ENCODE results near the gene DNAJC5. TPM values are rescaled to one million over a fixed set of nuclear protein-coding genes. Genes with fewer than 3 reads are reported as not detected.

DNAJC5 gene
- total and polyA plus RNA-seq, 2 experiments from 2014 or later = 9.4 to 37.7 TPM

DNA sequence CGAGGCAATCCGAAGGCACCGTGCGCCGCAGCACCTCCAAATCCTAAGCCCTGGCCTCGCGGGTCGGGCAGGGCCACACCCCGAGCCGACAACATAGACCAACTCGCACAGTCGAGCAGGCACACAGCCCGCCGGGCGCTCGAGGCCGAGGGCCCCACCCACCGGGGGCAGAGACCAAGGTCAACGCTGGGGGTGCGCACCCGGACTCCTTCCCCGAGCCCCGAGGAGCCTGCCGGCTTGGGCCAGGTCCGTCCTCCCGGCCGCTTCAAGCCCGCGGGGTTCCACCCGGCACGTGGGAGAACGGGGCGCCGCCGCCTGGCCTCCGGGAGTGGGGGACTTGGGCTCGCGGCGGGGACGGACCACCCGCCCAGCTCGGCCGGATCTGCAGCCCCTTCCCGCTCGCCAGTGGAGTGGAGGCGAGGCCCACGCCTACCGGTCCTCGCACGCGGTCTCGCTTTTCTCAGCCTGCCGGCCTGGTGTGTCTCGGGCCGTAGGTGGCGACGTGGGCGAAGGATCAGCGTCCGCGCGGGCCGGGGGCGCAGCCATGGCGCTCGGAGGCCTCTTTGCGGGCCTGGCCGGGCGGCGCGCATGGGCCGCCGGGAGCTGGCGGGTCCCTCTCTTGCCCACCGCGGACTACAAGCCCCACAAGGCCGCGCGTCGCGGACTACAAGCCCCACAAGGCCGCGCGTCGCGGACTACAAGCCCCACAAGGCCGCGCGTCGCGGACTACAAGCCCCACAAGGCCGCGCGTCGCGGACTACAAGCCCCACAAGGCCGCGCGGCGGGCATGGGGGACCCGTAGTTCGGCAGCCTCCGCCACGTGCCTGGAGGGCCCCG lies 61.1 kb downstream of the DNAJC5 start, which contains the start of gene UCKL1:
UCKL1 (minus strand) TSS at position 590 of the 837 bp plus-strand sequence; CDS start at position 546, 44 bp downstream.
- Histone ChIP-seq H3K27me3 (no peaks in the 10 kb centered on the region), H3K4me1 (ENCODE audit: low read depth) (peaks cover 22% of the 10 kb centered on the region), H3K36me3 (peaks cover 9% of the 10 kb centered on the region), H3K27ac (peak within 1 kb of the TSS; percentile 96), H3K9me3 (ENCODE audit: low read depth) (no peaks in the 10 kb centered on the region), H3K4me3 (peak within 1 kb of the TSS; percentile 98)
- TF ChIP-seq, protein P1, sequence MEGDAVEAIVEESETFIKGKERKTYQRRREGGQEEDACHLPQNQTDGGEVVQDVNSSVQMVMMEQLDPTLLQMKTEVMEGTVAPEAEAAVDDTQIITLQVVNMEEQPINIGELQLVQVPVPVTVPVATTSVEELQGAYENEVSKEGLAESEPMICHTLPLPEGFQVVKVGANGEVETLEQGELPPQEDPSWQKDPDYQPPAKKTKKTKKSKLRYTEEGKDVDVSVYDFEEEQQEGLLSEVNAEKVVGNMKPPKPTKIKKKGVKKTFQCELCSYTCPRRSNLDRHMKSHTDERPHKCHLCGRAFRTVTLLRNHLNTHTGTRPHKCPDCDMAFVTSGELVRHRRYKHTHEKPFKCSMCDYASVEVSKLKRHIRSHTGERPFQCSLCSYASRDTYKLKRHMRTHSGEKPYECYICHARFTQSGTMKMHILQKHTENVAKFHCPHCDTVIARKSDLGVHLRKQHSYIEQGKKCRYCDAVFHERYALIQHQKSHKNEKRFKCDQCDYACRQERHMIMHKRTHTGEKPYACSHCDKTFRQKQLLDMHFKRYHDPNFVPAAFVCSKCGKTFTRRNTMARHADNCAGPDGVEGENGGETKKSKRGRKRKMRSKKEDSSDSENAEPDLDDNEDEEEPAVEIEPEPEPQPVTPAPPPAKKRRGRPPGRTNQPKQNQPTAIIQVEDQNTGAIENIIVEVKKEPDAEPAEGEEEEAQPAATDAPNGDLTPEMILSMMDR (IDR thresholded peaks at IDR 0.05; ENCODE audit: low read depth, low read length) = no peak
- peak; percentile 94 to 95 for DNase-seq (ENCODE audit: low read depth in 1 of 2, low spot score in 1 of 2)

DNA sequence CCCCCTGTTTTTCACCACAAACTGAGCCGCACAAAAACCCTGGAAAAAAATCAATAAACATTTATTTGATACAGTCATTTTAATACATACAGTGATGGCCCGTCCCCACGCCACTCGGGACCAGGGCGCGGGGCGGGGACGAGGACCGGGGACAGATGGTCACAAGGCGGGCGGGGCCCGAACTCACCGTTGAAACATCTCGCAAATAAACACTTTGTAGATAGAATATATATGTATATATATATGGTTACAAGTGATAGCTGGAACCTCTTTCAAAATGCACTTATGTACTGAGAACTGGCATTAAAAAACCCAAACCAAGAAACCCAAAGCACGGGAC lies 61.7 kb downstream of the DNAJC5 start:
- peaks cover 13% of the 10 kb centered on the region for H3K36me3 ChIP-seq
- peak overlapping the region; percentile 40 for H3K4me3 ChIP-seq
- no peaks in the 10 kb centered on the region for H3K27me3 ChIP-seq
- H3K4me1 ChIP-seq (ENCODE audit: low read depth) = peaks cover 17% of the 10 kb centered on the region
- no peaks in the 10 kb centered on the region for H3K9me3 ChIP-seq (ENCODE audit: low read depth)
- no peak for DNase-seq (ENCODE audit: low read depth in 1 of 2, low spot score in 1 of 2)
- TF ChIP-seq, protein P1 (IDR thresholded peaks at IDR 0.05; ENCODE audit: low read depth, low read length) = no peak
- H3K27ac ChIP-seq = no peak overlapping the region

- peak; percentile 64 to 74 for DNase-seq (ENCODE audit: low read depth in 1 of 2, low spot score in 1 of 2)
- Histone ChIP-seq H3K4me3 (peak overlapping the region; percentile 40), H3K4me1 (ENCODE audit: low read depth) (peaks cover 14% of the 10 kb centered on the region), H3K27ac (peak overlapping the region; percentile 5), H3K9me3 (ENCODE audit: low read depth) (no peaks in the 10 kb centered on the region), H3K36me3 (peaks cover 18% of the 10 kb centered on the region), H3K27me3 (no peaks in the 10 kb centered on the region)
- TF ChIP-seq, protein P1 (IDR thresholded peaks at IDR 0.05; ENCODE audit: low read depth, low read length) = peak; percentile 14
Measured at GRCh38 chr20:63957004-63957689, 62.2 kb downstream of the DNAJC5 start.

- peak in 1 of 2 donors; percentile 67 for DNase-seq (ENCODE audit: low read depth in 1 of 2, low spot score in 1 of 2)
Measured at GRCh38 chr20:63957690-63958441, 62.9 kb downstream of the DNAJC5 start.

GRCh38 chr20:63958471-63958870 lies 63.5 kb downstream of the DNAJC5 start:
- Histone ChIP-seq H3K36me3 (peaks cover 24% of the 10 kb centered on the region), H3K4me1 (ENCODE audit: low read depth) (peaks cover 14% of the 10 kb centered on the region), H3K4me3 (no peak overlapping the region), H3K27ac (no peak overlapping the region), H3K9me3 (ENCODE audit: low read depth) (no peaks in the 10 kb centered on the region), H3K27me3 (no peaks in the 10 kb centered on the region)
- no peak for DNase-seq (ENCODE audit: low read depth in 1 of 2, low spot score in 1 of 2)
- TF ChIP-seq, protein P1 (IDR thresholded peaks at IDR 0.05; ENCODE audit: low read depth, low read length) = no peak

More at GRCh38 chr20:63957690-63958441, 62.9 kb downstream of the DNAJC5 start:
- Histone ChIP-seq H3K4me1 (ENCODE audit: low read depth) (peaks cover 14% of the 10 kb centered on the region), H3K27ac (peak overlapping the region; percentile 5), H3K4me3 (no peak overlapping the region), H3K27me3 (no peaks in the 10 kb centered on the region), H3K9me3 (ENCODE audit: low read depth) (no peaks in the 10 kb centered on the region), H3K36me3 (peaks cover 19% of the 10 kb centered on the region)
- TF ChIP-seq, protein P1 (IDR thresholded peaks at IDR 0.05; ENCODE audit: low read depth, low read length) = no peak

All from cardiac muscle cell (in vitro differentiated cells and primary cell).